Erythroblast (primary cell): Measurements from ENCODE around the gene OR51B2.
A peak's percentile ranks its signal among the peaks of the same experiment; 100 is the strongest.

Experiments
- GATA1 ChIP-seq: IDR thresholded peaks from 2 replicates; pipeline ENCODE4 v1.6.1; 2011; ENCODE audit warnings: low read depth, mild to moderate bottlenecking, control low read depth, low read length, moderate library complexity
- POLR2A ChIP-seq: IDR thresholded peaks from 2 replicates; pipeline ENCODE4 v1.6.1; 2011; ENCODE audit warnings: mild to moderate bottlenecking, low read length

GRCh38 chr11:5284637-5285036 is 39.5 kb downstream of the OR51B2 start:
- TF ChIP-seq POLR2A (peak; percentile 63), GATA1 (peak; percentile 75)
